ENCODE measurements around the gene WDR88. TPM values are rescaled to one million over a fixed set of nuclear protein-coding genes. Genes with fewer than 3 reads are reported as not detected.

The WDR88 gene
- total RNA-seq, 4 donors from 2014 or later: not detected

DNA sequence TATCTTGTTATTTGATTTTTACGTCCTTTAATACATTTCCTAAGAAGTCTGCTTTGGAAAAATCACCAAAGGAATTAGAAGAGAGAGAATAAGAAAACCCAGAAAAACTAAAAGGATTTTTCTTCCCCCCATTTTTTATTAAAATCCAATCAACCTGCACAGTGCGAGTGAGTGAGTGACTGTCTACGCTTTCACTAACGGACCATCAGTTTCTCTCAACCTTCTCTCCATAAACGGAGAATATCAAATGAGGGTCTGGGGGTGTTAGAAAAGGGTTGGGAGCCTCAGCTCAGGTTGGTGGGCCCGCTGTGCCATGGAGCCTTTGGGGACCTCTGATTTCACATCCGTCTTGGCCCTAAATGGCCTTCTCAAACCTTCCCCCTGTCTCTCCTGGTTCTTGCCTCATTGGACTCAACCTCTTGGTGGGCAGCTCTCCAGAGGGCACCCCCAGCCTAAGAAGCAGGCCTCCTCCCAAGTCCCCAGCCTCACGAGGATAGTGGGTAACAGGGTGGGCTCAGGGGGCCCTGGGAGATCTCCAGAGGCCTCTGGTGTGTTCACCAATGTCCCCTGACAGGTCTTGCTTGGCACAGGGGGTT, 61.5 kb downstream of the WDR88 start:
- DNase-seq: peak in 1 of 3 donors; percentile 23
- Histone ChIP-seq H3K4me3 (peak overlapping the region in 2 of 4 donors; percentile 37 to 74), H3K27me3 (no peaks in the 10 kb centered on the region), H3K9me3 (no peaks in the 10 kb centered on the region), H3K27ac (no peak overlapping the region), H3K4me1 (peaks cover 0 to 13% (median 4%) of the 10 kb centered on the region in 4 donors), H3K36me3 (peaks cover 0 to 5% (median 0%) of the 10 kb centered on the region in 3 donors)
- TF ChIP-seq CTCF (IDR thresholded peaks at IDR 0.05): no peak
- TF ChIP-seq POLR2A (IDR thresholded peaks at IDR 0.05): no peak

DNA sequence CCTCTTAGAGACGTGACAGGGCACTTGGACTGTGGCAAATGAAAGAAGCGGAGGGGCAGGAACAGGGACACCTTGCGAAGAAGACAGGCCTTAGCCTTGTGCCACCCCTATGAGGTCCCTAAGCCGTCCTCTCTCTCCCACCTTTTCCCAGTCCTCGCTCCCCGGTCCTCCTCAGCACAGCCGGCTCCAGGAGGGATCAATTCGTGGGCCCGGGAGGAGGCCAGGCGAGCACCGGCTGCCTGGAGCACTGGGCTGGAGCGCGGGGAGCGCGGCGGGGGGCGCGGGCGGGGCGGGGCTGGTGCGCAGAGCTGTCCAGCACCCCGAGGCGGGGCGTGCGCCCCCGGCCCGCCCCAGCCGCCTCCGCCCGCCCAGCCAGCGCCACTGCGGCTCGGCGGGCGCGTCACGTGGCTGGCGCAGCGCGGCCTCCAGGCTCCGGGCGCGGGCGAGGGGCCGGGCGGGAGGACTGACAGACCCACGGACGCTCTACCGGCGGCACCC, 62.0 kb downstream of the WDR88 start, which contains the start of gene LRP3:
LRP3 (plus strand) TSS at position 466 of the 498 bp plus-strand sequence. CDS start 456 bp downstream, outside the sequence.
- DNase-seq: peak in 1 of 3 donors; percentile 63
- TF ChIP-seq POLR2A (IDR thresholded peaks at IDR 0.05): no peak
- no peak for TF ChIP-seq CTCF (IDR thresholded peaks at IDR 0.05)
- Histone ChIP-seq H3K27ac (peak within 1 kb of the TSS in 3 of 4 donors; percentile 17 to 62 (median 58)), H3K4me3 (peak within 1 kb of the TSS; percentile 29 to 74 (median 56)), H3K4me1 (peaks cover 0 to 13% (median 4%) of the 10 kb centered on the region in 4 donors), H3K27me3 (no peaks in the 10 kb centered on the region), H3K9me3 (no peaks in the 10 kb centered on the region), H3K36me3 (peaks cover 0 to 5% (median 0%) of the 10 kb centered on the region in 3 donors)

DNA sequence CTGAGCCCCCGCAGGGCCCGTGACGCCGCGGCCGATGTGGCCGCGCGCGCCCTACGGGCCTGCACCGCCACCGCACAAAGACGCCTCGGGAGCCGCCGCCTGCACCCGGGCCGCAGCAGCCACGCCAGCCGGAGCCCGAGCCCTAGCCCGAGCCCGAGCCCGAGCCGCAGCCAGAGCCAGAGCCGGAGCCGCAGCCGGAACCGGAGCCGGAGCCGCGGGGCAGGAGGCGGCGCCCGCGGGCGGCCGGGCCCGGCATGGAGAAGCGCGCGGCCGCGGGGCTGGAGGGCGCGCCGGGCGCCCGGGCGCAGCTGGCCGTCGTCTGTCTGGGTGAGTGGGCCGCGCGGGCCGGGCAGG, 62.6 kb downstream of the WDR88 start:
- DNase-seq: no peak

GRCh38 chr19:33194886-33195644, 63.2 kb downstream of the WDR88 start:
- peak overlapping the region; percentile 29 to 74 (median 56) for H3K4me3 ChIP-seq
- DNase-seq: no peak
- H3K27me3 ChIP-seq: no peaks in the 10 kb centered on the region
- no peaks in the 10 kb centered on the region for H3K9me3 ChIP-seq
- no peak for TF ChIP-seq CTCF (IDR thresholded peaks at IDR 0.05)
- no peak for TF ChIP-seq POLR2A (IDR thresholded peaks at IDR 0.05)
- H3K36me3 ChIP-seq: peaks cover 0 to 5% (median 0%) of the 10 kb centered on the region in 3 donors
- peak overlapping the region in 3 of 4 donors; percentile 17 to 62 (median 58) for H3K27ac ChIP-seq
- peaks cover 0 to 13% (median 4%) of the 10 kb centered on the region in 4 donors for H3K4me1 ChIP-seq

More for the DNA sequence above, 62.6 kb downstream of the WDR88 start:
- Histone ChIP-seq H3K4me3 (peak overlapping the region; percentile 29 to 74 (median 56)), H3K4me1 (peaks cover 0 to 13% (median 4%) of the 10 kb centered on the region in 4 donors), H3K36me3 (peaks cover 0 to 5% (median 0%) of the 10 kb centered on the region in 3 donors), H3K27me3 (no peaks in the 10 kb centered on the region), H3K27ac (peak overlapping the region in 2 of 4 donors; percentile 58 to 62), H3K9me3 (no peaks in the 10 kb centered on the region)
- no peak for TF ChIP-seq POLR2A (IDR thresholded peaks at IDR 0.05)
- TF ChIP-seq CTCF (IDR thresholded peaks at IDR 0.05): no peak

GRCh38 chr19:33195645-33196347, 63.9 kb downstream of the WDR88 start:
- Histone ChIP-seq H3K36me3 (peaks cover 0 to 5% (median 0%) of the 10 kb centered on the region in 3 donors), H3K27ac (peak overlapping the region in 2 of 4 donors; percentile 17 to 58), H3K9me3 (no peaks in the 10 kb centered on the region), H3K4me1 (peaks cover 0 to 13% (median 4%) of the 10 kb centered on the region in 4 donors), H3K27me3 (no peaks in the 10 kb centered on the region), H3K4me3 (peak overlapping the region in 2 of 4 donors; percentile 73 to 74)
- DNase-seq: no peak
- no peak for TF ChIP-seq CTCF (IDR thresholded peaks at IDR 0.05)
- no peak for TF ChIP-seq POLR2A (IDR thresholded peaks at IDR 0.05)

All from Peyer's patch (tissue), 4 donors.